GM18508 (cell line): Measurements from ENCODE around the gene M1AP.

Source experiments
- ATAC-seq: cut with Tn5 transposase; IDR thresholded peaks from one replicate; pipeline ENCODE4 v1.9.1; 2021; ENCODE audit warnings: moderate number of reproducible peaks; ENCODE audit not compliant: insufficient read depth, unreplicated experiment

The M1AP gene

GRCh38 chr2:74648009-74648443, at the start of gene M1AP:
Gene M1AP (minus strand): TSS chr2:74648330. CDS start chr2:74640275, 8,055 bp downstream.
- no peak for ATAC-seq

- no peak for ATAC-seq
These were observed 48.7 kb upstream of the M1AP start for GRCh38 chr2:74696829-74697228.

- no peak for ATAC-seq
These were observed 47.5 kb upstream of the M1AP start for GRCh38 chr2:74695663-74696062.

- no peak for ATAC-seq
These were observed 46.2 kb upstream of the M1AP start for GRCh38 chr2:74694281-74694680.

GRCh38 chr2:74693668-74694067, 45.5 kb upstream of the M1AP start:
- no peak for ATAC-seq

GRCh38 chr2:74693213-74693612, 45.1 kb upstream of the M1AP start:
- ATAC-seq, result no peak

GRCh38 chr2:74691929-74692328, 43.8 kb upstream of the M1AP start:
- ATAC-seq, result no peak

- no peak for ATAC-seq
These were observed 42.4 kb upstream of the M1AP start for GRCh38 chr2:74690571-74690970.

- no peak for ATAC-seq
These were observed 41.5 kb upstream of the M1AP start for GRCh38 chr2:74689671-74690070.

GRCh38 chr2:74688881-74689280, 40.8 kb upstream of the M1AP start:
- ATAC-seq, result no peak

- no peak for ATAC-seq
These were observed 37.3 kb upstream of the M1AP start for GRCh38 chr2:74685408-74685807.

GRCh38 chr2:74682501-74682900, 34.4 kb upstream of the M1AP start:
- ATAC-seq, result no peak

GRCh38 chr2:74679615-74680014, 31.5 kb upstream of the M1AP start:
- ATAC-seq, result no peak

- ATAC-seq, result no peak
These were observed 28.2 kb upstream of the M1AP start for GRCh38 chr2:74676331-74676730.

- ATAC-seq, result no peak
These were observed 27.0 kb upstream of the M1AP start for GRCh38 chr2:74675090-74675489.

GRCh38 chr2:74673826-74674528, 25.8 kb upstream of the M1AP start:
- ATAC-seq, result no peak

- no peak for ATAC-seq
These were observed 23.3 kb upstream of the M1AP start for GRCh38 chr2:74671479-74671878.

- no peak for ATAC-seq
These were observed 22.1 kb upstream of the M1AP start for GRCh38 chr2:74670263-74670662.

- ATAC-seq, result no peak
These were observed 20.0 kb upstream of the M1AP start for GRCh38 chr2:74668087-74668486.

GRCh38 chr2:74659462-74659861, 11.3 kb upstream of the M1AP start:
- ATAC-seq, result no peak

- ATAC-seq, result no peak
These were observed 10.4 kb upstream of the M1AP start for GRCh38 chr2:74658516-74658915.

GRCh38 chr2:74655579-74655978, 7.4 kb upstream of the M1AP start:
- no peak for ATAC-seq
